Middle frontal gyrus (tissue), 1 donor: ENCODE measurements around the gene NHP2.

Source experiments
- DNase-seq: peaks from one replicate; pipeline ENCODE4 v3.0.0-alpha.2; 2015; ENCODE audit warnings: low spot score; ENCODE audit errors: extremely low spot score

The NHP2 gene

GRCh38 chr5:178115136-178115813 lies 38.4 kb downstream of the NHP2 start:
- no peak for DNase-seq

GRCh38 chr5:178114325-178115135 lies 39.2 kb downstream of the NHP2 start:
- DNase-seq: no peak

GRCh38 chr5:178113841-178114324 lies 39.8 kb downstream of the NHP2 start:
- no peak for DNase-seq

- no peak for DNase-seq
Observed at GRCh38 chr5:178113141-178113787, 40.4 kb downstream of the NHP2 start, which contains the start of gene N4BP3. TSS of gene N4BP3 (plus strand) at chr5:178113532. CDS start at chr5:178119584, 6,052 bp downstream.

- no peak for DNase-seq
Observed at GRCh38 chr5:178112545-178112944, 41.1 kb downstream of the NHP2 start.

- DNase-seq: no peak
Observed at GRCh38 chr5:178111925-178112324, 41.8 kb downstream of the NHP2 start.

GRCh38 chr5:178110511-178110910 lies 43.2 kb downstream of the NHP2 start:
- no peak for DNase-seq

GRCh38 chr5:178108966-178109365 lies 44.7 kb downstream of the NHP2 start:
- no peak for DNase-seq

GRCh38 chr5:178108446-178108845 lies 45.2 kb downstream of the NHP2 start:
- no peak for DNase-seq

GRCh38 chr5:178107756-178108310 lies 45.9 kb downstream of the NHP2 start:
- no peak for DNase-seq

GRCh38 chr5:178106556-178107239 lies 47.0 kb downstream of the NHP2 start:
- no peak for DNase-seq

- no peak for DNase-seq
Observed at GRCh38 chr5:178106086-178106485, 47.6 kb downstream of the NHP2 start.

- no peak for DNase-seq
Observed at GRCh38 chr5:178104492-178104891, 49.2 kb downstream of the NHP2 start.

- DNase-seq: no peak
Observed at GRCh38 chr5:178103612-178104011, 50.1 kb downstream of the NHP2 start.
